Fibroblast of pulmonary artery (primary cell): Measurements from ENCODE around the gene TBC1D22B.
"Not testable (repeated sequence)": the region's sequence is repeated elsewhere in the genome, so short reads cannot be mapped to it uniquely, and the experiment has no call there.

Experiments used
- DNase-seq: peaks from one replicate; pipeline ENCODE4 v3.0.0-alpha.2; 2010; ENCODE audit warnings: low read depth
- H3K4me3 ChIP-seq: replicated peaks from 2 replicates; pipeline ENCODE4 v1.5.1; 2011; ENCODE audit warnings: low read depth, mild to moderate bottlenecking, control low read depth, low read length, moderate library complexity
- CTCF ChIP-seq: IDR thresholded peaks from 2 replicates; pipeline ENCODE4 v1.5.1; 2011; ENCODE audit warnings: mild to moderate bottlenecking, control low read depth, low read length, inconsistent platforms; ENCODE audit errors: missing control alignments

The TBC1D22B gene

GRCh38 chr6:37331047-37331446 is 73.5 kb downstream of the TBC1D22B start:
- DNase-seq = no peak
- no peak overlapping the region for H3K4me3 ChIP-seq
- TF ChIP-seq CTCF = no peak

GRCh38 chr6:37332894-37333293 is 75.3 kb downstream of the TBC1D22B start:
- no peak overlapping the region for H3K4me3 ChIP-seq
- no peak for DNase-seq
- no peak for TF ChIP-seq CTCF

- no peak for TF ChIP-seq CTCF
- H3K4me3 ChIP-seq = no peak overlapping the region
- DNase-seq = no peak
Measured at GRCh38 chr6:37334047-37334446, 76.5 kb downstream of the TBC1D22B start.

- not testable (repeated sequence) for H3K4me3 ChIP-seq, DNase-seq
Measured at GRCh38 chr6:37338317-37338716, 80.7 kb downstream of the TBC1D22B start.

- no peak overlapping the region for H3K4me3 ChIP-seq
- no peak for TF ChIP-seq CTCF
- no peak for DNase-seq
Measured at GRCh38 chr6:37338745-37339255, 81.2 kb downstream of the TBC1D22B start.

- DNase-seq = peak; percentile 18
- no peak overlapping the region for H3K4me3 ChIP-seq
- no peak for TF ChIP-seq CTCF
Measured at GRCh38 chr6:37339741-37340638, 82.4 kb downstream of the TBC1D22B start.

- no peak overlapping the region for H3K4me3 ChIP-seq
- TF ChIP-seq CTCF = no peak
- no peak for DNase-seq
Measured at GRCh38 chr6:37340639-37340943, 83.0 kb downstream of the TBC1D22B start.
